Measurements from ENCODE around the gene NANS.

DNA sequence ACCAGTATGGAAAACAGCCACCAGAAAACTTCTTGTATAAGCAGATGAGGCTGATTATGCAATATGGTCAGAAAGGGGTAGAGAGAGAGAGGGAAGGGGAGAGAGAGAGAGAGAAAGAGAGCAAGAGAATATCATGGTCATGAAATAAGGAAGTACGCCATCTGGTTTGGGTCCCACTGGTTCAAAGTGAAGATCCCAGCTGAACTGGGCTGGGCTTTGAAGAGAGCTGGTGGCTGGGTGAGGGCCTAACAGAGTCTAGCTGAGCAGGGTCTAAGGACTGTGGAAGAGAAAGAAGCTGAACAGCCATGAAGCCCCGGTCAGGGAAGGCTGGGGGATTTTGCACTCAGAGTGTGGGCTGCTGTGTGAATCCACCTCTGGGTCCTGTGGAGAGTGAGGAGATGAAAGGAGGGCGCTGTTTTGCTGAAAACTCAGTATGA, 47.9 kb downstream of the NANS start:
- TF ChIP-seq CTCF (IDR thresholded peaks at IDR 0.05; ENCODE audit: poor library complexity, severe bottlenecking) (no peak), EP300 (conservative IDR thresholded peaks at IDR 0.05; ENCODE audit: poor library complexity, severe bottlenecking) (no peak)
